ENCODE data around the gene LRP6.

LRP6 gene

GRCh38 chr12:12210983-12211382 is 55.9 kb downstream of the LRP6 start:
- DNase-seq, result no peak

GRCh38 chr12:12210416-12210815 is 56.4 kb downstream of the LRP6 start:
- no peak for DNase-seq

GRCh38 chr12:12209675-12210074 is 57.2 kb downstream of the LRP6 start:
- no peak for DNase-seq

- no peak for DNase-seq
Observed at GRCh38 chr12:12209043-12209442, 57.8 kb downstream of the LRP6 start.

- DNase-seq, result no peak
Observed at GRCh38 chr12:12207746-12208145, 59.1 kb downstream of the LRP6 start.

GRCh38 chr12:12206776-12207388 is 60.0 kb downstream of the LRP6 start:
- DNase-seq, result no peak

- DNase-seq, result no peak
Observed at GRCh38 chr12:12202747-12203146, 64.1 kb downstream of the LRP6 start.

- no peak for DNase-seq
Observed at GRCh38 chr12:12202105-12202504, 64.7 kb downstream of the LRP6 start.

GRCh38 chr12:12201274-12201758 is 65.5 kb downstream of the LRP6 start:
- DNase-seq, result no peak

- no peak for DNase-seq
Observed at GRCh38 chr12:12200363-12200762, 66.5 kb downstream of the LRP6 start.

- no peak for DNase-seq
Observed at GRCh38 chr12:12198124-12198523, 68.7 kb downstream of the LRP6 start.

GRCh38 chr12:12197128-12197527 is 69.7 kb downstream of the LRP6 start:
- DNase-seq, result no peak

GRCh38 chr12:12195516-12195915 is 71.3 kb downstream of the LRP6 start:
- DNase-seq, result no peak

GRCh38 chr12:12195081-12195480 is 71.8 kb downstream of the LRP6 start:
- no peak for DNase-seq

- no peak for DNase-seq
Observed at GRCh38 chr12:12194206-12194605, 72.6 kb downstream of the LRP6 start.

GRCh38 chr12:12191008-12191407 is 75.8 kb downstream of the LRP6 start:
- no peak for DNase-seq

GRCh38 chr12:12190087-12190809 is 76.6 kb downstream of the LRP6 start:
- no peak for DNase-seq

- no peak for DNase-seq
Observed at GRCh38 chr12:12185414-12185813, 81.4 kb downstream of the LRP6 start.

- DNase-seq, result no peak
Observed at GRCh38 chr12:12182703-12183365, 84.0 kb downstream of the LRP6 start.

- DNase-seq, result no peak
Observed at GRCh38 chr12:12181511-12181910, 85.3 kb downstream of the LRP6 start.

- DNase-seq, result no peak
Observed at GRCh38 chr12:12180575-12180974, 86.3 kb downstream of the LRP6 start.

- DNase-seq, result no peak
Observed at GRCh38 chr12:12180136-12180535, 86.7 kb downstream of the LRP6 start.

- DNase-seq, result no peak
Observed at GRCh38 chr12:12178559-12178958, 88.3 kb downstream of the LRP6 start.

GRCh38 chr12:12176402-12176801 is 90.4 kb downstream of the LRP6 start:
- DNase-seq, result no peak

All from cortex of kidney (tissue), 1 donor.